RCC 7860 (cell line): ENCODE measurements around the gene CSF2.

Experiments
- DNase-seq: peaks from one replicate; pipeline ENCODE4 v3.0.0-alpha.2; 2015; ENCODE audit warnings: low spot score
- FAIRE-seq: peaks from 2 replicates; lab custom pipeline; 2012; peaks lifted over from hg19 to GRCh38; lab: Jason Lieb, UNC

Gene CSF2

DNA sequence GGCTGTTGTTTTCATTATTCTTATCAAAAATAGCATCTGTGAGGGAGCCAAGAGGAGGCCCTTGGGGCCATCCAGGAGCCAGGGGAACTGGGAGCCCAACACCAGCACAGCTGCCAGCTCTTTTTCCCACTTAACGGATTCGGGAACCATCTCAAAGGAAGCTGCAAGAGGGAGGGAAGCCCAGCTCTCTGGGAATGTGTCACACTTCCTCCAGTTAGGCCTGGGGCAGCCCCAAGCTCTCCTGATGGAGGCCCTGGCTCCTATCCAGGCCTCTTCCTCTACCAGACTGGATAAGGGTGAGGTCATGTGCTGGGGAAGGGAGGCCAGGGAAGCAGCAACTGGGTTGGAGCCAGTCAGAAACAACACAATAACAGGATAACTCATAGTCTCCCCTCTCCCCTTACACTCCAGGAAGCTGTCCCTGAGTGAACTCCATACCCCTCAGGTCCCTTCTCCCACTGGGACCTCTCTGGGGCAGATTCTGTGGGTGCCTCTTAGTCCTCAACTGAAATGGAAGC is 12.7 kb downstream of the CSF2 start:
- DNase-seq (peak; percentile 97), FAIRE-seq (peak; percentile 92)

DNA sequence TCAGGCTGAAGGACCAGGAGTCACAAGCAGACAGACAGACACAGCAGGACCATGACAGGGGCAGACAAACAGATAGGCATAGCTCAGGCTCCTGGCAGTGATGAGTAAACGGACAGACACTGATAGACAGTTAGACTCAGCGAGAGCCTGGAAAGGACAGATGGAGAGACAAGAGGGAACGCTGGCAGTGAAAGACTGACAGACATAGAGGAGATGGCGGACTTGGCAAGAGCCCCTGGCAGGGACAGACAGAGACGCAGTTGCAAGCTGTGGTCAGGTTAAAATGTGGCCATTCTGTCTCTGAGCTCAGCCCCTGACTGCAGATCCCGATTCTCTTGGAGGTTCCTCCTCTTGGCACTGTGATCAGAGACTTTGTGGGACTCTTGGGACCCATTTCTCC is 13.6 kb downstream of the CSF2 start:
- DNase-seq (peak; percentile 41), FAIRE-seq (no peak)

GRCh38 chr5:132087661-132088060 is 14.1 kb downstream of the CSF2 start:
- FAIRE-seq (no peak), DNase-seq (no peak)

DNA sequence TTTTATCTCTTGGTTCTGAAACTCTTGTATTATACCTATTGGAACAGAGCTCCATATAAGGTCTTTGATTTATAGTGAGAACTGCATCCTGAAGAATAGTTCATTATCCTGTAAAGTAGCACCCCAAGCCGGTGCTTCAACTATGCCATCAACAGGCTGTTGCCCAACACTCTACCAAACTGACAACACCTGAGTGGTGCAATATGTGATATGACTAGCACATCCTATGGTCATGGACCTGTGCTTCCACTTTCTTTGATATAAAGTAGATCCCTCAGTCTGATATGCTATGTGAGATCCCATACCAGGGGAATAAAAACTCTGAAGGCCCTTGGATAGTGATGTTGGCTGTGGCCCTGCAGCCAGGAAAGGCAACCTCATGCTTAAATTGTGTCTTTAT is 15.8 kb downstream of the CSF2 start:
- no peak for DNase-seq
- FAIRE-seq = no peak

- FAIRE-seq (peak; percentile 96), DNase-seq (peak; percentile 97)
These were observed 16.5 kb downstream of the CSF2 start for GRCh38 chr5:132090107-132090506.

DNA sequence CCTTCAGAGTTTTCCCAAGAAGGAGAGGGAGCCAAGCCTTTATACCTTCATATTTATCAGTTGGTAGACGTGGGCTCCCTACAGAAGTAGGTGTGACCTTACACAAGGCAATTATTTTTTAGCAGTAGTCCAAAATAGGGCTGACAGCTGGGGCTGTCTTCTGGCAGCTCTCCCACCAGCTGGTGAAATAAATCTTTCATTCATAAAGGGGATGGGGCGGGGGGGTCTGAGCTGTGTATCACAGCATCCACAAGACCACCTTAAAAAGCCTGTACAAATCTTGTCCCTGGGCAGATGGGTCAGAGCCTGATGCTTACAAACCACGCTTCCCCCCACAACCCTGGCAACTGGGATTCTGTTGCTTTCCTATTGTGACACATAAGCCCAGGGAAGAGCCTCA is 19.7 kb downstream of the CSF2 start:
- no peak for DNase-seq
- no peak for FAIRE-seq

DNA sequence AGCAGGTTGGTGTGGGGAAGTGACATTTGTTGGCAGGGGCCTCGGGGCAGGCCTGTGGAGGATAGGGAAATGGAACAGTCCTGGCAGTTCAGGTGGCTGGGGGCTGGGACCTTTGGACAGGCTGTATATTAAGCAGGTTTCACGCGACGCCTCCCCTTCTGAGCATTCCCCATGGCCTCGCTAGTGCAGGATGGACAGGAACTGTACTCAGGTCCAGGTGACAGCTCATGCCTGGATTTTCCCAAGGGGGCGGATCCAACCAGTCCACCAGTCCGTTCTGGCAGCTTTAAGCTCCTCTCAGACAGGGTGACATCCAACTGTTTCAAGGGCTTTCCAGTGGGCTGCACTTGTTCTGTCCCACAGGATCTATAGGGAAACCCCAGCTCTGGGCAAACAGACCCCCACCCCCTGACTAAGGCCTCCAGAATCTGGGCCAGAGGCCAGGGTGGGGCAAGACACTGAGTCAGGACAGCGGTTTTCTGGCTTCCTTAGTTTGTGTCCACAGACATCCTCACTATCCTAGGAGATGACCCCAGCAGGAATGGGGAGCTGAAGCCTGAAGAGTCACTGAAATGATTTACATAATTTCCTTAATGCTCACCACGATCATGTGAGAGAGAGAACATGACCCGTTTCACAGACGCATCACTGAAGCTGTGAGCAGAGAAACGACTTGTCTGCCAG is 20.9 kb downstream of the CSF2 start:
- DNase-seq = peak; percentile 100
- FAIRE-seq = peak; percentile 95

DNA sequence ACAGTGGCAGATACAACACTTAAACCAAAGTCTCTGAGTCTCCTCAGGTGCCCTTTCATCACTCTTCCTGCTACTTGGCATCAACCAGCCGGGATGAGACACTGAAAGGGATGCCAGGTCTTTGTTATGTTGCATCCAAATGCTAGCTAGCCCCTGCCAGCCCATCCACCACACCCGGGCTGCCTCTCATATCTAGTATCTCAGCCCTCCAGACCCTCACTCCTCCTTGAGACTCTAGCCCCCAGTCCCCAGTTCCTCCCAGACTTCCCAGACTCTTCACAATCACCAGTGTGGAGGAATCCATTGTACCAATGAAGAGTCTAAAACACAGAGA is 21.5 kb downstream of the CSF2 start:
- FAIRE-seq = no peak
- no peak for DNase-seq

DNA sequence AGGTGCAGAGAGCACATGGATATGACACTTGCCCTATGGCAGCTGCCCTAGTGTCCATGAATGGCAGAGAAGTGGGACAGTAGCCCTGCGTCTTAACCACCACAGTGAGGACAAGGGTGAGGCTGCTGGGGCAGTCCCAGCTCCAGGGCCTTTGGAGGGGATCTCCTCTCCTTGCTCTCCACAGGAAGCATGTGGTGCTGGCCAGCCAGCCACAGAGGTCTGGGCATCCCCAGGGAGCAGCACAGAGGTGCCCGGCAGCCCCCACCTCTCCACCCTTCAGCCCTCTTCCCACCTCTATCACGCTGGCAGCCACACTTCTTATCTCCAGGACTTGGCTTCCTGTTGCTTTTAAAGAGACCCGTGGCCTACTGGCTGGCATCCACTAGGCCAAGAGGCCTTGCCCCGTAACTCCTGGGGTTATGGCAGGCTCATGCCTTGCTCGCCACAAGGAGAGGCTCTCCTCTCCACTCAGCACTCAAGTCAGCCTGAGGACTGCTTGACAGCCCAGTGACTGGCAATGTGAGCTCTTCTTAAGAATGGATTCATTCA is 21.9 kb downstream of the CSF2 start:
- DNase-seq (peak; percentile 66), FAIRE-seq (no peak)

- DNase-seq (no peak), FAIRE-seq (no peak)
These were observed 23.3 kb downstream of the CSF2 start for GRCh38 chr5:132096904-132097303.

GRCh38 chr5:132098151-132098594 is 24.6 kb downstream of the CSF2 start:
- FAIRE-seq = peak; percentile 20
- DNase-seq = peak; percentile 71

- FAIRE-seq = peak; percentile 68
These were observed 25.0 kb downstream of the CSF2 start for GRCh38 chr5:132098621-132099020.

DNA sequence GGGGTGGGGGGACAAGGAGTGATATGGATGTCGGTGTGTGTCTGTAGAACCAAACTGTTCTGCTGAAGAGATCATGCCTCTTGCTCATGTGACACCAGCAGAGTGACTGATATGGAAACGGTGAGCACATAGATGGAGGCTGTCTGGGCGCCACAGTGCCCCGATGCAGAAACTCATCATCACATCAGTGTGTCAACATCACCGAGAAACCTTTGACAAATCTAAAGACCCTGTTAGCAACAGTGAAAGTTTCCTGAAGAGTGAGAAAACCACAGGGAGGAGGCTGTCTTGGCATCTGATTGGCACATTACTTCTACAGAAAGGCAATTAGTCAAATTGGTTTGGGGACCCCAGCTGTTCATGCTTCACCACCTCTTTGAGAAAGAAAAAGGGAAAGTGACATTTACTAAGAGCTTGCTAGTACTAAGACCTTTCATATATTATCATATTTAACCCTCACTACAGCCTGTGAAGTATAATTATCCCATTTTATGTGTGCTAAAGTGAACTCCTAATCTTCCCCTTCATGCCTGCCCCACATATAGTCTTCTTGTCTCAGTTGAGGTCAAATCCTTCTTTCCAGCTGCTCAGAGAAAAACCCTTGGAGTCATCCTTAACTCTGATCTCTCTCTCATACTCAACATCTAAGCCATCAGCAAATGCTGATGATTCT is 25.6 kb downstream of the CSF2 start:
- FAIRE-seq = no peak
- DNase-seq = peak; percentile 20

More at GRCh38 chr5:132098621-132099020, 25.0 kb downstream of the CSF2 start:
- DNase-seq = peak; percentile 11

GRCh38 chr5:132099905-132100304 is 26.3 kb downstream of the CSF2 start:
- no peak for FAIRE-seq

DNA sequence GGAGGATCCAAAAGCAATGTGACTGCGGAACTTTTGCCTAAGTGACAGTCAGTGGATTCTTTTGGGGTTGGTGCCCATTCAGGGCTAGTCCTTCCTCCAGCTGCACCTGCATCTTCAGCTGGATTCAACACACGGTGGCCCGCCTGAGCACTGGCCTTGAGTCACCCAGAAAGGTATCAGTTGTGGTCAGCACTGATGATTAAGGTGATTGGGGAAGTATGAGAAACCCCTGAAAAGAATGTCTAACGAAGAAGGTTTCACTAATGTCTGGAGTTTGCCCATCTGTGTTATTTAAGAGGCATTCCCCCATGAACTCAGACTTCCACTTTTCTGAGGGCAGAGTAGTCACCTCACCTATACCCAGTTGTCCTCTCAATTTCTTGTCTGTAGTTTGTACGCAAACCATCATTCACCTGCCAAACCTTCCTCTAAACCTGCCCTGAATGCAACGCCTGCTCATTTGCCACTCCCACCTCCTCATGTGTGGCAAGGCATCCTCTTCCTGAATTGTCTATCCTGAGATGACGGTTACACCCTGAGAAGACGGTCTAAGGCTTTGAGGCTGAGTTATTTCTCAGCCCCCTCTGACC is 27.2 kb downstream of the CSF2 start:
- DNase-seq = no peak
- no peak for FAIRE-seq

More at GRCh38 chr5:132099905-132100304, 26.3 kb downstream of the CSF2 start:
- no peak for DNase-seq

DNA sequence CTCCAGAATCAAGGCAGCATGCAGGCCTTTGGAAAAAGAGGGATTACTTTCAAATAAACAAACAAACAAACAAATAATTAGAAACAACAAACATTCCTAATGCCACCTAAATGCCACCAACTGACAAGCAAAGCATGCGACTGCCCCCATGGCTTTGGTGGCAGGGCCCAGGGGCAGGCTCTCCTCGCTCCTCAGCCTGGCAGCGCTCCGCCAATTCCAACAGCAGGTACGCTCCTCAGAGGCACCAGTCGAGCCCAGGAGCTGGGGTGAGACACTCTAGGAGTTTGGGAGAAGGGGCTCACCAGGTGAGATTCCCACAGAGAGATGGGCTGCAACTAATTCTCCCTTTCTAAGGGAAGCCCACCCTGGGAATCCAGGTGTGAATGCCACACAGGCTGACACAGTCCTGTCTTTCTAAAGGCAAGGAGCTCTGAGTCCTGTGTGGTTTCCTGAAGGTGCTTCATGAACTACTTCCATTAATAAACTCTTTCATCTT is 27.8 kb downstream of the CSF2 start:
- FAIRE-seq = no peak
- no peak for DNase-seq

DNA sequence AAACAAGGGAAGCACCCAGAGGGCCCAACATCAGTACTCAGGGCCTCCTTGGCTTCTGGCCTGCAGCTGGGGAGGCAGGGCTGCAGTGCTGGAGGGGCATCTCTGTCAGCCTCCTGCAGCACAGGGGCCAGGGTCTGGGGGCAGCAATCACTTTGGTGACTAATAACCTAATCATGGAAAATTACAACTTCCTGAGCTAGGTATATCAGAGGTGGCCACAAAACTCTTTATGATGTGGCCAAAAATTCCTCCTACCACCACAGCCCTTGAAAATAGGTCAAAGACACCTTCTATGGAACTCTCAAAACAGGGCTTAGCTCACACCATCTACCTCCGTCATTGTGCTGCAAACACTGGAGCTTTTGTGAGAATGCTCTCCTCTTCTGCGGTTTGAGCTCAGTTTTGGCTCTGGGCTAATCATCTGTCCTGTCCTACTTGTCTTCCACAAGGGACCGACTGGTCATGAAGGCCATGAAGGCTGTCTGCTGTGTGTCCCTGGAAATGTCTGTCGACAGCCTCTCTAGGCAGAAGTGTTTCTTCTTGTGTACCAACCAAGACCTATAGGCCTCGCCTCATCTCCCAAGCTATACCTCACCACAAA is 28.6 kb downstream of the CSF2 start:
- FAIRE-seq (no peak), DNase-seq (peak; percentile 38)

- no peak for FAIRE-seq
- DNase-seq = no peak
These were observed 29.3 kb downstream of the CSF2 start for GRCh38 chr5:132102944-132103331.

GRCh38 chr5:132103332-132103951 is 29.9 kb downstream of the CSF2 start:
- peak; percentile 72 for FAIRE-seq
- DNase-seq = peak; percentile 92

- FAIRE-seq = no peak
- no peak for DNase-seq
These were observed 30.4 kb downstream of the CSF2 start for GRCh38 chr5:132103969-132104391.

DNA sequence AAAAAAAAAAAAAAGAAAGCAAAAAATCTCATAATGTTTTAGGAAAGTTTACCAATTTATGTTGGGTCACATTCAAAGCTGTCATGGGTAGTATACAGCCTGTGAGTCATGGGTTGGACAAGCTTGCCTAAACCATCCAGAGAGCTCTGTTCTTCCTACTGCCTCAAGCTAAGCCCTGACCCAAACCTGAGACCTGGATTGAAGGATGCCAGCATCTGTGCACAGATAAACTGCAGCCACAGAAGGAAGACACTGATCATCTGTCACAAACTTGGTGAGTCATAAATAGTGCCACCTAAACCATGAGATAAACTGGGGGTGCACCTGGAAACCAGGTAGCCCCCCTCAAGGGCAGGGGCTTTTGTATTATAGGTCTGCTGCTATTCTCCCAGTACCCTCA is 31.0 kb downstream of the CSF2 start:
- DNase-seq (no peak), FAIRE-seq (no peak)
